Tibial nerve (tissue), 4 donors: Measurements from ENCODE around the gene LDB1.

Experiments
- EP300 ChIP-seq, 2 donors: sonication (generic); formaldehyde crosslinking; IDR thresholded peaks; one replicate each; pipeline ENCODE4 v1.6.1; 2017; ENCODE audit warnings: antibody characterized with exemption in 2 of 2, mild to moderate bottlenecking in 1 of 2
- POLR2A ChIP-seq, 2 donors: fragments of 450-650 bp; IDR thresholded peaks; one replicate each; pipeline ENCODE4 v1.6.1; 2017; ENCODE audit warnings: antibody characterized with exemption in 2 of 2, mild to moderate bottlenecking in 2 of 2, moderate library complexity in 2 of 2
- TF ChIP-seq, protein P1 (sequence below), 5 experiments: fragments of 200-600 bp in 3 of 5; fragments of 450-650 bp in 2 of 5; sonication (generic) in 3 of 5; IDR thresholded peaks; one replicate each; pipeline ENCODE4 v1.5.1; 2016 to 2019; ENCODE audit warnings: antibody characterized with exemption in 5 of 5, mild to moderate bottlenecking in 3 of 5, moderate library complexity in 2 of 5

DNA sequence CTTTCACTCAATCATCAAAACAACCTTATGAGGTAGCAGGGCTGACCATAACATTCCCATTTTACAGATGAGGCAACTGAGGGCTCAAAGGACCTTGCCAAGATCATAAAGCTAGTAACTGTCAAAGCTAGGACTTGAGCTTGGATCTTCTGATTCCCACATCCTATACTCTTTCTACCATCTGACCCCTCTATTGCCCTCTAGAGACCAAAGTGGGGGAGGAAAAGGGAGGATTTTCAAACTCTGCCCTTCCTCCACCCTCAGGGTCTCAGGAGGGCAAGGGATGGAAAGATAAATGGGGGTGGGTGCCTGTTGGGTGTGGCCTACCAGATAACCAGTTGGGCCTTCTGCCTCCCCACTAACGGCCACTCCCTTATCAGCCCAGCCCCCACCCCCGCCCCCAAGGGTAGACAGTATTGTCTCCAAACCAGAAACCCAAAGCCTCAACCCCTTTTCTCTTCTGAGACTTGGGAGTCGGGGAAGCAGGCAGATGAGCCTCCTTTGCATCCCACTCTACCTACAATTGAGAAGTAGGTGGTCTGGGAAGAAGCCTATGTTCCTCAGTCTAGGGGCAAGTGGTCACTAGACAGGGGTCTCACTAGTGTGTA is 7.9 kb downstream of the LDB1 start:
- TF ChIP-seq, protein P1, sequence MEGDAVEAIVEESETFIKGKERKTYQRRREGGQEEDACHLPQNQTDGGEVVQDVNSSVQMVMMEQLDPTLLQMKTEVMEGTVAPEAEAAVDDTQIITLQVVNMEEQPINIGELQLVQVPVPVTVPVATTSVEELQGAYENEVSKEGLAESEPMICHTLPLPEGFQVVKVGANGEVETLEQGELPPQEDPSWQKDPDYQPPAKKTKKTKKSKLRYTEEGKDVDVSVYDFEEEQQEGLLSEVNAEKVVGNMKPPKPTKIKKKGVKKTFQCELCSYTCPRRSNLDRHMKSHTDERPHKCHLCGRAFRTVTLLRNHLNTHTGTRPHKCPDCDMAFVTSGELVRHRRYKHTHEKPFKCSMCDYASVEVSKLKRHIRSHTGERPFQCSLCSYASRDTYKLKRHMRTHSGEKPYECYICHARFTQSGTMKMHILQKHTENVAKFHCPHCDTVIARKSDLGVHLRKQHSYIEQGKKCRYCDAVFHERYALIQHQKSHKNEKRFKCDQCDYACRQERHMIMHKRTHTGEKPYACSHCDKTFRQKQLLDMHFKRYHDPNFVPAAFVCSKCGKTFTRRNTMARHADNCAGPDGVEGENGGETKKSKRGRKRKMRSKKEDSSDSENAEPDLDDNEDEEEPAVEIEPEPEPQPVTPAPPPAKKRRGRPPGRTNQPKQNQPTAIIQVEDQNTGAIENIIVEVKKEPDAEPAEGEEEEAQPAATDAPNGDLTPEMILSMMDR (IDR thresholded peaks at IDR 0.05), result no peak
- no peak for TF ChIP-seq POLR2A (IDR thresholded peaks at IDR 0.05)
- no peak for TF ChIP-seq EP300 (IDR thresholded peaks at IDR 0.05)
